Neural progenitor cell (in vitro differentiated cells): ENCODE measurements around the gene ABHD5. TPM values are rescaled to one million over a fixed set of nuclear protein-coding genes. Genes with fewer than 3 reads are reported as not detected.
A peak's percentile ranks its signal among the peaks of the same experiment; 100 is the strongest.

Source experiments
- DNase-seq: peaks from one replicate; pipeline ENCODE4 v3.0.0-alpha.2; 2016; ENCODE audit warnings: low spot score
- H2AFZ ChIP-seq: fragments of 200-600 bp; sonication (generic); replicated peaks from 2 replicates; pipeline ENCODE4 v1.6.1; 2016; ENCODE audit warnings: antibody characterized with exemption
- H3F3A ChIP-seq: fragments of 200-600 bp; sonication (generic); 2 replicates; pipeline ENCODE4 v1.6.1; 2016; ENCODE audit warnings: antibody characterized with exemption, low read depth
- H3K27ac ChIP-seq: fragments of 200-600 bp; sonication (generic); 2 replicates; pipeline ENCODE4 v1.5.1; 2016; ENCODE audit warnings: mild to moderate bottlenecking
- H3K27me3 ChIP-seq: fragments of 200-600 bp; sonication (generic); 2 replicates; pipeline ENCODE4 v1.6.1; 2016; ENCODE audit warnings: mild to moderate bottlenecking, moderate library complexity
- H3K36me3 ChIP-seq: fragments of 200-600 bp; sonication (generic); 2 replicates; pipeline ENCODE4 v1.5.1; 2016
- H3K4me1 ChIP-seq: fragments of 200-600 bp; sonication (generic); 2 replicates; pipeline ENCODE4 v1.6.1; 2016; ENCODE audit warnings: mixed run types
- H3K4me2 ChIP-seq: fragments of 200-600 bp; sonication (generic); 2 replicates; pipeline ENCODE4 v1.6.1; 2016
- H3K4me3 ChIP-seq: fragments of 200-600 bp; sonication (generic); 2 replicates; pipeline ENCODE4 v1.5.1; 2016
- H3K79me2 ChIP-seq: fragments of 200-600 bp; sonication (generic); 2 replicates; pipeline ENCODE4 v1.6.1; 2016; ENCODE audit warnings: low read depth
- H3K9ac ChIP-seq: fragments of 200-600 bp; sonication (generic); 2 replicates; pipeline ENCODE4 v1.6.1; 2016
- H3K9me3 ChIP-seq: fragments of 200-600 bp; sonication (generic); 2 replicates; pipeline ENCODE4 v1.5.1; 2016; ENCODE audit warnings: low read depth
- H4K20me1 ChIP-seq: fragments of 200-600 bp; sonication (generic); 2 replicates; pipeline ENCODE4 v1.6.1; 2016; ENCODE audit warnings: low read depth
- H3K27ac Mint-ChIP-seq: 3 replicates; pipeline ENCODE4 v1.8.0; 2021; ENCODE audit warnings: mixed read lengths
- H3K27me3 Mint-ChIP-seq: 2 replicates; pipeline ENCODE4 v1.8.0; 2022; ENCODE audit warnings: low read depth, mild to moderate bottlenecking, inconsistent platforms, moderate library complexity, mixed read lengths; ENCODE audit not compliant: insufficient read depth
- H3K36me3 Mint-ChIP-seq: 3 replicates; pipeline ENCODE4 v1.8.0; 2021; ENCODE audit warnings: mixed read lengths
- H3K4me1 Mint-ChIP-seq: 3 replicates; pipeline ENCODE4 v1.8.0; 2021; ENCODE audit warnings: mixed read lengths
- H3K4me3 Mint-ChIP-seq: 3 replicates; pipeline ENCODE4 v1.8.0; 2021; ENCODE audit warnings: mild to moderate bottlenecking, moderate library complexity, mixed read lengths
- H3K9me3 Mint-ChIP-seq: 3 replicates; pipeline ENCODE4 v1.8.0; 2020; ENCODE audit warnings: mixed read lengths
- EZH2 ChIP-seq: fragments of 200-600 bp; sonication (generic); IDR thresholded peaks from 2 replicates; pipeline ENCODE4 v1.6.1; 2017; ENCODE audit warnings: antibody characterized with exemption, mild to moderate bottlenecking, moderate library complexity
- EZH2phosphoT487 ChIP-seq: fragments of 200-600 bp; sonication (generic); IDR thresholded peaks from 2 replicates; pipeline ENCODE4 v1.6.1; 2017; ENCODE audit warnings: antibody characterized with exemption
- total RNA-seq: library from RNA; depleted of rRNA; stranded (reverse); fragments of >200 nt; gene quantifications from 2 replicates; pipeline ENCODE4 v1.2.3, GENCODE V29; 2015; ENCODE audit warnings: low replicate concordance
- TF ChIP-seq, protein P1 (sequence below): fragments of 200-600 bp; sonication (generic); IDR thresholded peaks from 2 replicates; pipeline ENCODE4 v1.5.1; 2017; ENCODE audit warnings: antibody characterized with exemption, mild to moderate bottlenecking

ABHD5 gene
- total RNA-seq, 1 donor from 2014 or later, result 9.1 TPM

GRCh38 chr3:43752905-43753304 is 62.2 kb downstream of the ABHD5 start:
- Mint-ChIP-seq H3K36me3 (no peaks in the 10 kb centered on the region), H3K27me3 (peaks cover 2% of the 10 kb centered on the region), H3K4me3 (no peak overlapping the region), H3K4me1 (no peaks in the 10 kb centered on the region), H3K9me3 (peaks cover 6% of the 10 kb centered on the region), H3K27ac (no peak overlapping the region)
- DNase-seq, result no peak
- H3K36me3 ChIP-seq, result no peaks in the 10 kb centered on the region
- H3K9me3 ChIP-seq, result no peaks in the 10 kb centered on the region
- H3K79me2 ChIP-seq, result no peaks in the 10 kb centered on the region
- H3K4me3 ChIP-seq, result no peak overlapping the region
- no peaks in the 10 kb centered on the region for H3F3A ChIP-seq
- H3K4me2 ChIP-seq, result no peak overlapping the region
- no peaks in the 10 kb centered on the region for H3K4me1 ChIP-seq
- H3K27me3 ChIP-seq, result no peaks in the 10 kb centered on the region
- no peaks in the 10 kb centered on the region for H4K20me1 ChIP-seq
- no peak for TF ChIP-seq EZH2
- no peak for TF ChIP-seq EZH2phosphoT487
- TF ChIP-seq, protein P1, sequence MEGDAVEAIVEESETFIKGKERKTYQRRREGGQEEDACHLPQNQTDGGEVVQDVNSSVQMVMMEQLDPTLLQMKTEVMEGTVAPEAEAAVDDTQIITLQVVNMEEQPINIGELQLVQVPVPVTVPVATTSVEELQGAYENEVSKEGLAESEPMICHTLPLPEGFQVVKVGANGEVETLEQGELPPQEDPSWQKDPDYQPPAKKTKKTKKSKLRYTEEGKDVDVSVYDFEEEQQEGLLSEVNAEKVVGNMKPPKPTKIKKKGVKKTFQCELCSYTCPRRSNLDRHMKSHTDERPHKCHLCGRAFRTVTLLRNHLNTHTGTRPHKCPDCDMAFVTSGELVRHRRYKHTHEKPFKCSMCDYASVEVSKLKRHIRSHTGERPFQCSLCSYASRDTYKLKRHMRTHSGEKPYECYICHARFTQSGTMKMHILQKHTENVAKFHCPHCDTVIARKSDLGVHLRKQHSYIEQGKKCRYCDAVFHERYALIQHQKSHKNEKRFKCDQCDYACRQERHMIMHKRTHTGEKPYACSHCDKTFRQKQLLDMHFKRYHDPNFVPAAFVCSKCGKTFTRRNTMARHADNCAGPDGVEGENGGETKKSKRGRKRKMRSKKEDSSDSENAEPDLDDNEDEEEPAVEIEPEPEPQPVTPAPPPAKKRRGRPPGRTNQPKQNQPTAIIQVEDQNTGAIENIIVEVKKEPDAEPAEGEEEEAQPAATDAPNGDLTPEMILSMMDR, result no peak
- H2AFZ ChIP-seq, result no peak overlapping the region
- no peak overlapping the region for H3K9ac ChIP-seq
- no peak overlapping the region for H3K27ac ChIP-seq

- Histone ChIP-seq H3K36me3 (no peaks in the 10 kb centered on the region), H3K4me2 (no peak overlapping the region), H3K79me2 (no peaks in the 10 kb centered on the region), H3K4me3 (no peak overlapping the region), H2AFZ (no peak overlapping the region), H3F3A (no peaks in the 10 kb centered on the region), H3K4me1 (no peaks in the 10 kb centered on the region), H3K9me3 (no peaks in the 10 kb centered on the region), H3K27ac (no peak overlapping the region), H3K9ac (no peak overlapping the region), H3K27me3 (no peaks in the 10 kb centered on the region), H4K20me1 (no peaks in the 10 kb centered on the region)
- Mint-ChIP-seq H3K9me3 (peaks cover 6% of the 10 kb centered on the region), H3K27ac (no peak overlapping the region), H3K36me3 (no peaks in the 10 kb centered on the region), H3K4me1 (peaks cover 3% of the 10 kb centered on the region), H3K4me3 (no peak overlapping the region), H3K27me3 (peaks cover 3% of the 10 kb centered on the region)
- DNase-seq, result no peak
- TF ChIP-seq, protein P1, result no peak
- TF ChIP-seq EZH2phosphoT487 (no peak), EZH2 (no peak)
Observed at GRCh38 chr3:43753741-43754715, 63.3 kb downstream of the ABHD5 start.

DNA sequence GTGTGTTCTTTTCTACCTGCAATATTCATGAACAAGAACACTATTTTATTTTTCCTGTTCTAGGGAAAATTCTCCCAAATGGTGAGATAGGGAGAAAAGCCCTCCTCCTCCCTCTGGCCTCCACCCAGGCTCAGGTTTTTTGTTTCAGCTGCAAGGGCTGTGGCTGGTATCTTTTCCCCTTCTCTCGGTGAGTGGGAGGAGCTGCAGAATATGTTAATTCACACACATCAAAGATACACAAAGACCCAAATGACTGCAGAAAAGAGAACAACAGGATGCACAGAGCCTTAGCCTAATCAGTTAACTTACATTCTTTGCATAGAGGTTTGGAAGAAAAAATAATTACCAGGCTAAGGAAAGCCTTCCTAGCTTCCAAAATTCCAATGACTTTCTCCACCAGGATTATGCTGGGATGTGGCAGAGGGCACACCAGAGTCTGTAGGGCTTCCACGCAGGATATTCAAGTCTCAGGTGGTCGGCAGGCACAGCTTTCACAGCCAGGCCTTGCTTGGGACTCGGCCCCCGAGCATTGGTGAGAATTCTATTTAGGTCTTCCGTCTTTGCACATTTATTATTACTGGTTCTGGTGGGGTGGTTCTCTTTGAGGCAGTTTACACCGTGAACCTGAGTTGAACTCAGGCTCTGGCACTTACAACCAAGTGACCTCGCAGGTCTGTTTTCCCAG is 64.9 kb downstream of the ABHD5 start:
- Mint-ChIP-seq H3K27ac (no peak overlapping the region), H3K4me3 (no peak overlapping the region), H3K9me3 (peaks cover 6% of the 10 kb centered on the region), H3K36me3 (no peaks in the 10 kb centered on the region), H3K27me3 (peaks cover 3% of the 10 kb centered on the region), H3K4me1 (peaks cover 7% of the 10 kb centered on the region)
- Histone ChIP-seq H3K36me3 (no peaks in the 10 kb centered on the region), H3F3A (no peaks in the 10 kb centered on the region), H3K27me3 (no peaks in the 10 kb centered on the region), H3K4me3 (no peak overlapping the region), H3K27ac (no peak overlapping the region), H3K4me1 (no peaks in the 10 kb centered on the region), H2AFZ (peak overlapping the region; percentile 34), H3K9me3 (no peaks in the 10 kb centered on the region), H3K4me2 (no peak overlapping the region), H3K79me2 (no peaks in the 10 kb centered on the region), H4K20me1 (no peaks in the 10 kb centered on the region), H3K9ac (no peak overlapping the region)
- DNase-seq, result no peak
- no peak for TF ChIP-seq EZH2
- TF ChIP-seq, protein P1, result no peak
- TF ChIP-seq EZH2phosphoT487, result no peak
